CD4-positive, alpha-beta T cell treated with Interleukin-2 at 100 ng/mL for 4 hours (primary cell): ENCODE results near the gene EXOSC10.
A peak's percentile ranks its signal among the peaks of the same experiment; 100 is the strongest.
"Not testable (repeated sequence)": the region's sequence is repeated elsewhere in the genome, so short reads cannot be mapped to it uniquely, and the experiment has no call there.

ENCODE experiments used
- DNase-seq: peaks from one replicate; pipeline ENCODE4 v3.0.0-alpha.2; 2020; ENCODE audit warnings: low spot score

The EXOSC10 gene

GRCh38 chr1:11109047-11109760 is 9.5 kb upstream of the EXOSC10 start:
- no peak for DNase-seq

- no peak for DNase-seq
These were observed 7.9 kb upstream of the EXOSC10 start for GRCh38 chr1:11107599-11107998.

- DNase-seq = no peak
These were observed 5.9 kb upstream of the EXOSC10 start for GRCh38 chr1:11105586-11105985.

GRCh38 chr1:11101347-11101746 is 1.7 kb upstream of the EXOSC10 start:
- DNase-seq = no peak

- DNase-seq = not testable (repeated sequence)
These were observed 1.1 kb upstream of the EXOSC10 start for GRCh38 chr1:11100806-11101205.

- DNase-seq = no peak
These were observed 452 bp upstream of the EXOSC10 start for GRCh38 chr1:11100149-11100493.

GRCh38 chr1:11098931-11099309 is 749 bp downstream of the EXOSC10 start:
- DNase-seq = no peak

- DNase-seq = not testable (repeated sequence)
These were observed 15.9 kb downstream of the EXOSC10 start for GRCh38 chr1:11083784-11084183.

- no peak for DNase-seq
These were observed 18.7 kb downstream of the EXOSC10 start for GRCh38 chr1:11080931-11081330.

GRCh38 chr1:11078631-11079030 is 21.0 kb downstream of the EXOSC10 start:
- no peak for DNase-seq

- DNase-seq = not testable (repeated sequence)
These were observed 26.3 kb downstream of the EXOSC10 start for GRCh38 chr1:11073398-11073797.

- DNase-seq = no peak
These were observed 27.3 kb downstream of the EXOSC10 start for GRCh38 chr1:11072216-11072917.

- DNase-seq = no peak
These were observed 28.0 kb downstream of the EXOSC10 start for GRCh38 chr1:11071463-11072215.

GRCh38 chr1:11070876-11071275 is 28.8 kb downstream of the EXOSC10 start:
- DNase-seq = no peak

- no peak for DNase-seq
These were observed 30.8 kb downstream of the EXOSC10 start for GRCh38 chr1:11068600-11069473.

- no peak for DNase-seq
These were observed 31.7 kb downstream of the EXOSC10 start for GRCh38 chr1:11067716-11068599.

- DNase-seq = no peak
These were observed 33.9 kb downstream of the EXOSC10 start for GRCh38 chr1:11065796-11066195.

GRCh38 chr1:11064942-11065341 is 34.7 kb downstream of the EXOSC10 start:
- DNase-seq = no peak

GRCh38 chr1:11063937-11064537 is 35.6 kb downstream of the EXOSC10 start:
- not testable (repeated sequence) for DNase-seq

GRCh38 chr1:11062965-11063401 is 36.7 kb downstream of the EXOSC10 start:
- DNase-seq = peak; percentile 34
